ENCODE results near the gene KRTAP10-7. TPM values are rescaled to one million over a fixed set of nuclear protein-coding genes. Genes with fewer than 3 reads are reported as not detected.

The KRTAP10-7 gene
- polyA plus RNA-seq, 1 donor from 2014 or later, result not detected

Other genes starting within 250 kb of the KRTAP10-7 start
- gene TRPM2, start 247.0 kb upstream of the KRTAP10-7 start, polyA plus RNA-seq, result 5.1 TPM
- gene LRRC3, start 145.1 kb upstream of the KRTAP10-7 start, polyA plus RNA-seq, result 0.14 TPM
- not detected for gene KRTAP10-1, start 60.4 kb upstream of the KRTAP10-7 start, polyA plus RNA-seq
- gene KRTAP10-2, start 49.1 kb upstream of the KRTAP10-7 start, polyA plus RNA-seq, result not detected
- gene KRTAP10-3, start 41.8 kb upstream of the KRTAP10-7 start, polyA plus RNA-seq, result not detected
- gene KRTAP10-4, start 26.9 kb upstream of the KRTAP10-7 start, polyA plus RNA-seq, result not detected
- not detected for gene KRTAP10-5, start 20.0 kb upstream of the KRTAP10-7 start, polyA plus RNA-seq
- gene KRTAP10-6, start 8.1 kb upstream of the KRTAP10-7 start, polyA plus RNA-seq, result not detected
- gene KRTAP10-8, start 11.5 kb downstream of the KRTAP10-7 start, polyA plus RNA-seq, result not detected
- not detected for gene KRTAP10-9, start 26.5 kb downstream of the KRTAP10-7 start, polyA plus RNA-seq
- gene KRTAP10-10, start 36.8 kb downstream of the KRTAP10-7 start, polyA plus RNA-seq, result not detected
- not detected for gene KRTAP10-11, start 45.8 kb downstream of the KRTAP10-7 start, polyA plus RNA-seq
- not detected for gene KRTAP12-4, start 54.1 kb downstream of the KRTAP10-7 start, polyA plus RNA-seq
- gene KRTAP12-3, start 57.3 kb downstream of the KRTAP10-7 start, polyA plus RNA-seq, result not detected
- gene KRTAP12-2, start 66.3 kb downstream of the KRTAP10-7 start, polyA plus RNA-seq, result not detected
- gene KRTAP12-1, start 81.6 kb downstream of the KRTAP10-7 start, polyA plus RNA-seq, result not detected
- gene KRTAP10-12, start 96.6 kb downstream of the KRTAP10-7 start, polyA plus RNA-seq, result not detected
- not detected for gene TSPEAR, start 111.0 kb downstream of the KRTAP10-7 start, polyA plus RNA-seq
- 55.7 TPM for gene UBE2G2, start 201.2 kb downstream of the KRTAP10-7 start, polyA plus RNA-seq
- gene SUMO3, start 217.5 kb downstream of the KRTAP10-7 start, polyA plus RNA-seq, result 92.3 TPM

Data from IgD-negative memory B cell (primary cell).